ENCODE results near the gene IPO5.
"Not testable (repeated sequence)": the region's sequence is repeated elsewhere in the genome, so short reads cannot be mapped to it uniquely, and the experiment has no call there.

IPO5 gene

GRCh38 chr13:98041081-98041820 lies 87.8 kb downstream of the IPO5 start:
- Histone ChIP-seq H3K9ac (ENCODE audit: low read depth, low read length) (no peak overlapping the region), H3K4me1 (ENCODE audit: insufficient read depth, low read length) (peaks cover 11% of the 10 kb centered on the region), H3K36me3 (ENCODE audit: insufficient read depth, low read length) (no peaks in the 10 kb centered on the region), H3K9me3 (ENCODE audit: control insufficient read depth, insufficient read depth, low read length) (no peaks in the 10 kb centered on the region)

GRCh38 chr13:98044301-98044700 lies 90.8 kb downstream of the IPO5 start:
- Histone ChIP-seq H3K9ac (ENCODE audit: low read depth, low read length) (no peak overlapping the region), H3K9me3 (ENCODE audit: control insufficient read depth, insufficient read depth, low read length) (no peaks in the 10 kb centered on the region), H3K4me1 (ENCODE audit: insufficient read depth, low read length) (peaks cover 11% of the 10 kb centered on the region), H3K36me3 (ENCODE audit: insufficient read depth, low read length) (no peaks in the 10 kb centered on the region)

- not testable (repeated sequence) for H3K9ac ChIP-seq (ENCODE audit: low read depth, low read length); H3K36me3 ChIP-seq (ENCODE audit: insufficient read depth, low read length); H3K9me3 ChIP-seq (ENCODE audit: control insufficient read depth, insufficient read depth, low read length)
- peaks cover 11% of the 10 kb centered on the region for H3K4me1 ChIP-seq (ENCODE audit: insufficient read depth, low read length)
Measured at GRCh38 chr13:98047785-98048184, 94.3 kb downstream of the IPO5 start.

- Histone ChIP-seq H3K9me3 (ENCODE audit: control insufficient read depth, insufficient read depth, low read length) (no peaks in the 10 kb centered on the region), H3K4me1 (ENCODE audit: insufficient read depth, low read length) (peaks cover 11% of the 10 kb centered on the region), H3K9ac (ENCODE audit: low read depth, low read length) (no peak overlapping the region), H3K36me3 (ENCODE audit: insufficient read depth, low read length) (no peaks in the 10 kb centered on the region)
Measured at GRCh38 chr13:98048265-98048664, 94.8 kb downstream of the IPO5 start.

- no peaks in the 10 kb centered on the region for H3K36me3 ChIP-seq (ENCODE audit: insufficient read depth, low read length)
- no peak overlapping the region for H3K9ac ChIP-seq (ENCODE audit: low read depth, low read length)
- no peaks in the 10 kb centered on the region; the same call in 1 of the 2 replicates for H3K9me3 ChIP-seq (ENCODE audit: control insufficient read depth, insufficient read depth, low read length)
- H3K4me1 ChIP-seq (ENCODE audit: insufficient read depth, low read length), result peaks cover 3% of the 10 kb centered on the region; the same call in 1 of the 2 replicates
Measured at GRCh38 chr13:98050041-98050466, 96.6 kb downstream of the IPO5 start.

GRCh38 chr13:98052412-98052811 lies 98.9 kb downstream of the IPO5 start:
- Histone ChIP-seq H3K9me3 (ENCODE audit: control insufficient read depth, insufficient read depth, low read length) (no peaks in the 10 kb centered on the region; the same call in 1 of the 2 replicates), H3K4me1 (ENCODE audit: insufficient read depth, low read length) (peaks cover 3% of the 10 kb centered on the region; the same call in 1 of the 2 replicates), H3K9ac (ENCODE audit: low read depth, low read length) (no peak overlapping the region), H3K36me3 (ENCODE audit: insufficient read depth, low read length) (no peaks in the 10 kb centered on the region)

- Histone ChIP-seq H3K36me3 (ENCODE audit: insufficient read depth, low read length) (no peaks in the 10 kb centered on the region), H3K9ac (ENCODE audit: low read depth, low read length) (no peak overlapping the region), H3K9me3 (ENCODE audit: control insufficient read depth, insufficient read depth, low read length) (no peaks in the 10 kb centered on the region; the same call in 1 of the 2 replicates), H3K4me1 (ENCODE audit: insufficient read depth, low read length) (peaks cover 3% of the 10 kb centered on the region; the same call in 1 of the 2 replicates)
Measured at GRCh38 chr13:98054301-98054700, 100.8 kb downstream of the IPO5 start.

GRCh38 chr13:98055623-98056022 lies 102.1 kb downstream of the IPO5 start:
- H3K9me3 ChIP-seq (ENCODE audit: control insufficient read depth, insufficient read depth, low read length), result no peaks in the 10 kb centered on the region; the same call in 1 of the 2 replicates

GRCh38 chr13:98056839-98057410 lies 103.5 kb downstream of the IPO5 start:
- no peaks in the 10 kb centered on the region; the same call in 1 of the 2 replicates for H3K9me3 ChIP-seq (ENCODE audit: control insufficient read depth, insufficient read depth, low read length)
- peaks cover 10% of the 10 kb centered on the region for H3K4me1 ChIP-seq (ENCODE audit: insufficient read depth, low read length)
- H3K36me3 ChIP-seq (ENCODE audit: insufficient read depth, low read length), result no peaks in the 10 kb centered on the region
- no peak overlapping the region for H3K9ac ChIP-seq (ENCODE audit: low read depth, low read length)

More at GRCh38 chr13:98055623-98056022, 102.1 kb downstream of the IPO5 start:
- Histone ChIP-seq H3K4me1 (ENCODE audit: insufficient read depth, low read length) (peaks cover 4% of the 10 kb centered on the region), H3K9ac (ENCODE audit: low read depth, low read length) (no peak overlapping the region), H3K36me3 (ENCODE audit: insufficient read depth, low read length) (no peaks in the 10 kb centered on the region)

- Histone ChIP-seq H3K9ac (ENCODE audit: low read depth, low read length) (no peak overlapping the region), H3K9me3 (ENCODE audit: control insufficient read depth, insufficient read depth, low read length) (no peaks in the 10 kb centered on the region), H3K36me3 (ENCODE audit: insufficient read depth, low read length) (no peaks in the 10 kb centered on the region)
Measured at GRCh38 chr13:98059276-98059675, 105.8 kb downstream of the IPO5 start.

GRCh38 chr13:98060282-98060681 lies 106.8 kb downstream of the IPO5 start:
- H3K9ac ChIP-seq (ENCODE audit: low read depth, low read length), result no peak overlapping the region
- H3K4me1 ChIP-seq (ENCODE audit: insufficient read depth, low read length), result peaks cover 6% of the 10 kb centered on the region; the same call in 1 of the 2 replicates
- no peaks in the 10 kb centered on the region for H3K9me3 ChIP-seq (ENCODE audit: control insufficient read depth, insufficient read depth, low read length)
- H3K36me3 ChIP-seq (ENCODE audit: insufficient read depth, low read length), result no peaks in the 10 kb centered on the region

More at GRCh38 chr13:98059276-98059675, 105.8 kb downstream of the IPO5 start:
- peaks cover 7% of the 10 kb centered on the region for H3K4me1 ChIP-seq (ENCODE audit: insufficient read depth, low read length)

- H3K36me3 ChIP-seq (ENCODE audit: insufficient read depth, low read length), result no peaks in the 10 kb centered on the region
- H3K9ac ChIP-seq (ENCODE audit: low read depth, low read length), result no peak overlapping the region
- H3K4me1 ChIP-seq (ENCODE audit: insufficient read depth, low read length), result peaks cover 6% of the 10 kb centered on the region; the same call in 1 of the 2 replicates
- no peaks in the 10 kb centered on the region for H3K9me3 ChIP-seq (ENCODE audit: control insufficient read depth, insufficient read depth, low read length)
Measured at GRCh38 chr13:98065468-98065867, 112.0 kb downstream of the IPO5 start.

- H3K4me1 ChIP-seq (ENCODE audit: insufficient read depth, low read length), result no peaks in the 10 kb centered on the region
- H3K9me3 ChIP-seq (ENCODE audit: control insufficient read depth, insufficient read depth, low read length), result no peaks in the 10 kb centered on the region
- no peaks in the 10 kb centered on the region for H3K36me3 ChIP-seq (ENCODE audit: insufficient read depth, low read length)
- no peak overlapping the region for H3K9ac ChIP-seq (ENCODE audit: low read depth, low read length)
Measured at GRCh38 chr13:98066636-98067035, 113.2 kb downstream of the IPO5 start.

- Histone ChIP-seq H3K36me3 (ENCODE audit: insufficient read depth, low read length) (no peaks in the 10 kb centered on the region), H3K9me3 (ENCODE audit: control insufficient read depth, insufficient read depth, low read length) (no peaks in the 10 kb centered on the region), H3K4me1 (ENCODE audit: insufficient read depth, low read length) (no peaks in the 10 kb centered on the region), H3K9ac (ENCODE audit: low read depth, low read length) (no peak overlapping the region)
Measured at GRCh38 chr13:98068521-98068920, 115.0 kb downstream of the IPO5 start.

GRCh38 chr13:98069985-98070384 lies 116.5 kb downstream of the IPO5 start:
- Histone ChIP-seq H3K36me3 (ENCODE audit: insufficient read depth, low read length) (no peaks in the 10 kb centered on the region), H3K9me3 (ENCODE audit: control insufficient read depth, insufficient read depth, low read length) (no peaks in the 10 kb centered on the region), H3K4me1 (ENCODE audit: insufficient read depth, low read length) (no peaks in the 10 kb centered on the region), H3K9ac (ENCODE audit: low read depth, low read length) (no peak overlapping the region)

Measured in ES-I3 (cell line).